H1 (cell line): Measurements from ENCODE around the gene ZFAND3. TPM values are rescaled to one million over a fixed set of nuclear protein-coding genes. Genes with fewer than 3 reads are reported as not detected.

ENCODE experiments used
- CTCF ChIA-PET: fragments of 300-600 bp; sonication (Branson Sonifier 250); formaldehyde crosslinking; loops from one replicate; lab custom pipeline; 2021; ENCODE audit not compliant: partially characterized antibody; lab: Charles Lee
- POLR2A ChIA-PET: fragments of 300-600 bp; sonication (Branson Sonifier 250); formaldehyde crosslinking; loops from one replicate; lab custom pipeline; 2021; ENCODE audit warnings: inconsistent platforms; ENCODE audit not compliant: partially characterized antibody; lab: Charles Lee
- DNase-seq, 2 experiments: peaks; one replicate each; pipeline versions ENCODE4 v3.0.0 to v3.0.0-alpha.2; 2010 to 2022; ENCODE audit warnings: low spot score in 2 of 2, low read depth in 1 of 2, mixed read lengths in 1 of 2
- FAIRE-seq: peaks from 2 replicates; lab custom pipeline; 2011; peaks lifted over from hg19 to GRCh38; lab: Jason Lieb, UNC
- H2AFZ ChIP-seq: 2 replicates; pipeline ENCODE4 v1.8.1; 2012; ENCODE audit warnings: low read length, inconsistent platforms
- H2AK5ac ChIP-seq: 2 replicates; pipeline ENCODE4 v1.6.1; 2013; ENCODE audit warnings: low read depth, low read length
- H2BK120ac ChIP-seq: replicated peaks from 2 replicates; pipeline ENCODE3; 2013; ENCODE audit warnings: low read depth, low read length, inconsistent platforms
- H2BK12ac ChIP-seq: 2 replicates; pipeline ENCODE4 v1.6.1; 2013; ENCODE audit warnings: low read depth, low read length
- H2BK15ac ChIP-seq: 2 replicates; pipeline ENCODE4 v1.6.1; 2013; ENCODE audit warnings: low read length
- H2BK20ac ChIP-seq: 2 replicates; pipeline ENCODE4 v1.6.1; 2013; ENCODE audit warnings: low read length
- H2BK5ac ChIP-seq: 2 replicates; pipeline ENCODE4 v1.6.1; 2013; ENCODE audit warnings: low read depth, low read length
- H3K14ac ChIP-seq: 2 replicates; pipeline ENCODE4 v1.6.1; 2013; ENCODE audit warnings: inconsistent platforms; ENCODE audit not compliant: insufficient read length
- H3K18ac ChIP-seq: 2 replicates; pipeline ENCODE4 v1.6.1; 2013; ENCODE audit warnings: low read length; ENCODE audit errors: extremely low read depth
- H3K23ac ChIP-seq: 2 replicates; pipeline ENCODE4 v1.6.1; 2013; ENCODE audit warnings: inconsistent platforms; ENCODE audit not compliant: insufficient read length
- H3K23me2 ChIP-seq: 2 replicates; pipeline ENCODE4 v1.6.1; 2013; ENCODE audit warnings: low read depth, low read length
- H3K27ac ChIP-seq: 2 replicates; pipeline ENCODE4 v1.6.1; 2011; ENCODE audit warnings: low read depth, low read length, inconsistent platforms
- H3K27me3 ChIP-seq, 4 experiments: replicated peaks in 1 of 4; 1 replicate in 1 of 4; 2 replicates in 3 of 4; pipeline versions ENCODE4 v1.6.1 to v1.8.1; 2011 to 2013; ENCODE audit warnings: low read length in 3 of 4, mild to moderate bottlenecking in 3 of 4, inconsistent platforms in 2 of 4, mixed read lengths in 2 of 4, moderate library complexity in 1 of 4; ENCODE audit not compliant: control insufficient read depth in 3 of 4, insufficient read depth in 3 of 4; ENCODE audit errors: extremely low read depth in 1 of 4
- H3K36me3 ChIP-seq, 4 experiments: 2 replicates each; pipeline versions ENCODE4 v1.6.1 to v1.8.1; 2011 to 2013; ENCODE audit warnings: mild to moderate bottlenecking in 4 of 4, low read length in 3 of 4, moderate library complexity in 2 of 4, control low read depth in 1 of 4, inconsistent platforms in 1 of 4; ENCODE audit not compliant: insufficient read depth in 4 of 4, control insufficient read depth in 2 of 4
- H3K4ac ChIP-seq: replicated peaks from 2 replicates; pipeline ENCODE3; 2013; ENCODE audit warnings: low read length, low read depth, mixed read lengths, inconsistent platforms; ENCODE audit not compliant: insufficient read length
- H3K4me1 ChIP-seq, 4 experiments: replicated peaks in 1 of 4; 1 replicate in 1 of 4; 2 replicates in 3 of 4; pipeline versions ENCODE4 v1.6.1 to v1.8.1; 2011 to 2013; ENCODE audit warnings: low read length in 3 of 4, inconsistent platforms in 2 of 4, mixed read lengths in 1 of 4; ENCODE audit not compliant: insufficient read depth in 4 of 4, control insufficient read depth in 3 of 4
- H3K4me2 ChIP-seq, 2 experiments: 2 replicates each; pipeline versions ENCODE4 v1.6.1 to v1.8.1; 2011 to 2013; ENCODE audit warnings: low read depth in 2 of 2, low read length in 2 of 2, control low read depth in 1 of 2, inconsistent platforms in 1 of 2, mild to moderate bottlenecking in 1 of 2; ENCODE audit not compliant: insufficient read depth in 1 of 2
- H3K4me3 ChIP-seq, 4 experiments: fragments of 200-600, 300-600 bp in 1 of 4; sonication (generic), shearing (Covaris generic), sonication (Bioruptor Twin) in 1 of 4; 2 replicates each; pipeline versions ENCODE4 v1.5.1 to v1.8.1; 2011 to 2016; ENCODE audit warnings: low read length in 4 of 4, low read depth in 3 of 4, control low read depth in 2 of 4, inconsistent platforms in 2 of 4, mild to moderate bottlenecking in 2 of 4, mixed read lengths in 1 of 4, moderate library complexity in 1 of 4; ENCODE audit not compliant: insufficient read depth in 2 of 4; ENCODE audit errors: extremely low read depth in 1 of 4
- H3K56ac ChIP-seq: replicated peaks from 2 replicates; pipeline ENCODE3; 2013; ENCODE audit warnings: low read depth, mild to moderate bottlenecking, mixed read lengths, low read length, inconsistent platforms; ENCODE audit not compliant: insufficient read length
- H3K79me1 ChIP-seq: 2 replicates; pipeline ENCODE4 v1.6.1; 2013; ENCODE audit warnings: low read depth, low read length, control low read depth
- H3K79me2 ChIP-seq, 2 experiments: 2 replicates each; pipeline versions ENCODE4 v1.6.1 to v1.8.1; 2012 to 2013; ENCODE audit warnings: low read length in 2 of 2, mild to moderate bottlenecking in 2 of 2, inconsistent platforms in 1 of 2; ENCODE audit not compliant: insufficient read depth in 2 of 2, control insufficient read depth in 1 of 2
- H3K9ac ChIP-seq, 4 experiments: replicated peaks in 1 of 4; 1 replicate in 1 of 4; 2 replicates in 3 of 4; pipeline versions ENCODE4 v1.6.1 to v1.8.1; 2011 to 2013; ENCODE audit warnings: low read depth in 3 of 4, low read length in 3 of 4, control low read depth in 2 of 4, mild to moderate bottlenecking in 2 of 4, moderate library complexity in 2 of 4, inconsistent platforms in 1 of 4; ENCODE audit errors: extremely low read depth in 1 of 4
- H3K9me3 ChIP-seq, 2 experiments: 2 replicates each; pipeline versions ENCODE4 v1.6.1 to v1.8.1; 2012 to 2013; ENCODE audit warnings: mild to moderate bottlenecking in 2 of 2, moderate library complexity in 2 of 2, control low read depth in 1 of 2, inconsistent platforms in 1 of 2, low read depth in 1 of 2, low read length in 1 of 2, mixed read lengths in 1 of 2; ENCODE audit not compliant: insufficient read depth in 2 of 2
- H4K20me1 ChIP-seq, 2 experiments: replicated peaks in 1 of 2; 2 replicates each; pipeline versions ENCODE3 to v1.8.1; 2011 to 2013; ENCODE audit warnings: inconsistent platforms in 2 of 2, low read length in 2 of 2, mild to moderate bottlenecking in 1 of 2; ENCODE audit not compliant: insufficient read depth in 2 of 2, control insufficient read depth in 1 of 2
- H4K5ac ChIP-seq: 2 replicates; pipeline ENCODE4 v1.6.1; 2013; ENCODE audit warnings: low read length, low read depth, mixed read lengths, inconsistent platforms; ENCODE audit not compliant: insufficient read length
- H4K8ac ChIP-seq: 2 replicates; pipeline ENCODE4 v1.8.0; 2013; ENCODE audit warnings: mild to moderate bottlenecking, moderate library complexity, low read length, inconsistent platforms; ENCODE audit not compliant: insufficient read depth; ENCODE audit errors: extremely low read depth
- H4K91ac ChIP-seq: replicated peaks from 2 replicates; pipeline ENCODE3; 2013; ENCODE audit warnings: low read length, mixed read lengths, inconsistent platforms; ENCODE audit not compliant: insufficient read length
- CBX8 ChIP-seq: fragments of 300-800, 300-1000 bp; sonication (generic); IDR thresholded peaks from 2 replicates; pipeline ENCODE4 v1.7.1; 2016; ENCODE audit warnings: low read depth, low read length, borderline replicate concordance
- CTBP2 ChIP-seq: IDR thresholded peaks from 2 replicates; pipeline ENCODE4 v1.7.0; 2011; ENCODE audit warnings: borderline replicate concordance, mild to moderate bottlenecking, moderate library complexity, mixed read lengths, low read length; ENCODE audit not compliant: insufficient read depth, insufficient read length
- POLR2A ChIP-seq, 2 experiments: IDR thresholded peaks; 1 replicate in 1 of 2; 2 replicates in 1 of 2; pipeline ENCODE4 v1.6.1; 2011; ENCODE audit warnings: low read depth in 2 of 2, low read length in 2 of 2, mild to moderate bottlenecking in 2 of 2; ENCODE audit errors: control extremely low read depth in 1 of 2
- RAD21 ChIP-seq, 2 experiments: IDR thresholded peaks in 1 of 2; conservative IDR thresholded peaks in 1 of 2; 2 replicates each; pipeline ENCODE4 v1.6.1; 2011; ENCODE audit warnings: low read depth in 2 of 2, low read length in 2 of 2, improper control_type of control experiment in 1 of 2, inconsistent platforms in 1 of 2, mild to moderate bottlenecking in 1 of 2, moderate library complexity in 1 of 2
- RNF2 ChIP-seq: fragments of 200-900, 300-1000 bp; sonication (generic); IDR thresholded peaks from 2 replicates; pipeline ENCODE4 v1.7.1; 2016; ENCODE audit warnings: borderline replicate concordance, low read depth, mild to moderate bottlenecking, antibody characterized with exemption, low read length; ENCODE audit not compliant: poor library complexity, severe bottlenecking; ENCODE audit errors: missing control alignments
- WGBS, 2 experiments: shearing (Covaris generic) in 1 of 2; methylation state at CpG; one replicate each; pipeline versions ENCODE4 v1.1.6 to v1.1.7; 2013 to 2015; ENCODE audit warnings: low lambda C conversion rate in 2 of 2, mixed read lengths in 2 of 2, inconsistent platforms in 1 of 2, low coverage in 1 of 2, missing lambda C conversion rate in 1 of 2; ENCODE audit not compliant: insufficient replicate concordance in 2 of 2, insufficient coverage in 1 of 2, insufficient read length in 1 of 2; ENCODE audit errors: extremely low coverage in 1 of 2, missing lambda C conversion rate in 1 of 2; 5-methylcytosine and 5-hydroxymethylcytosine counted together
- polyA plus RNA-seq, 7 experiments: library from polyadenylated mRNA; depleted of rRNA in 3 of 7; stranded (reverse) in 5 of 7; unstranded in 2 of 7; fragments of >200 nt in 5 of 7; fragments of 200-250 nt in 2 of 7; gene quantifications; 1 replicate in 5 of 7; 2 replicates in 1 of 7; 4 replicates in 1 of 7; pipeline versions ENCODE4 v1.2.1 to v1.2.3, GENCODE V29; 2011 to 2013; ENCODE audit warnings: missing spikeins in 2 of 7, mixed read lengths in 2 of 7
- total RNA-seq: library from RNA; stranded (reverse); fragmentation: NEBNext Ultra II Directional; extraction: Animal tissue kit (Norgen Biotek cat#: 25700); gene quantifications from 2 replicates; pipeline ENCODE4 v1.2.1, GENCODE V29; 2021

ZFAND3 gene
- total and polyA plus RNA-seq, 2 of the 8 experiments (the other 6 are each of a cell fraction or from before 2014, with no cell fraction given) = 13.0 to 51.3 TPM

DNA sequence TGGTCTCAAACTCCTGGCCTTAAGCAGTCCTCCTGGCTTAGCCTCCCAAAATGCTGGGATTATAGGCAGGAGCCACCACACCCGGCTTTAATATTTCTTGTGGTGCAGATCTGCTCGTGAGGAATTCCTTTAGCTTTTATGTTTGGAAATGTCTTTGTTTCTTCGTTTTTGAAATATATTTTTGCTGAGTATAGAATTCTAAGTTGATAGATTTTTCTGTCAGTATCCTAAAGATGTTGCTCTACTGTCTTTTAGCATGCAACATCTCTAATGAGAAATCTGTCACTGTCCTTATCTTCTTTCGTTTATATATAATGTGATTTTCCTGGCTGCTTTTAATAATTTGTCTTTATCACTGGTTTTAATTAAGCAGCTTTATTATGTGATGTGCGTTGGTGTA is 75.1 kb downstream of the ZFAND3 start:
- H3K14ac ChIP-seq = no peak overlapping the region
- no peak overlapping the region for H3K27ac ChIP-seq
- 93 to 100% methylated on average over 1 to 5 of the region's 5 CpGs for WGBS, 2 experiments
- H3K23me2 ChIP-seq = no peaks in the 10 kb centered on the region
- ChIA-PET POLR2A (no interaction called here), CTCF (interaction anchor here (0.8 kb wide), 1 partner anchor 152 kb away, joined by 3 read pairs; no protein-coding TSS in a partner anchor)
- FAIRE-seq (no peak), DNase-seq (no peak)
- no peak overlapping the region for H3K56ac ChIP-seq
- H2AK5ac ChIP-seq = no peak overlapping the region
- H2BK20ac ChIP-seq = no peak overlapping the region
- H3K4me1 ChIP-seq = peaks cover 0 to 5% (median 1%) of the 10 kb centered on the region in 4 experiments; a peak in 2 of 7 replicates
- H2BK12ac ChIP-seq = no peak overlapping the region
- no peak overlapping the region for H3K4me3 ChIP-seq
- no peak overlapping the region for H3K18ac ChIP-seq
- no peak overlapping the region for H2BK15ac ChIP-seq
- TF ChIP-seq CBX8 = no peak
- no peak for TF ChIP-seq RAD21 (IDR thresholded peaks at IDR 0.05 in 1 of 2, conservative IDR thresholded peaks at IDR 0.05 in 1 of 2; ENCODE audit: low read depth in 2 of 2, low read length in 2 of 2)
- no peak for TF ChIP-seq CTBP2
- TF ChIP-seq POLR2A (IDR thresholded peaks at IDR 0.05; ENCODE audit: control extremely low read depth in 1 of 2, low read depth in 2 of 2, low read length in 2 of 2) = no peak
- no peak for TF ChIP-seq RNF2
- H2BK5ac ChIP-seq = no peak overlapping the region
- no peak overlapping the region for H3K9ac ChIP-seq
- no peak overlapping the region for H4K5ac ChIP-seq
- no peak overlapping the region for H4K8ac ChIP-seq
- H4K91ac ChIP-seq = no peak overlapping the region
- H3K23ac ChIP-seq = no peak overlapping the region
- no peaks in the 10 kb centered on the region for H3K36me3 ChIP-seq
- no peak overlapping the region for H2AFZ ChIP-seq
- H3K79me2 ChIP-seq = peaks cover 0 to 55% of the 10 kb centered on the region in 2 experiments; a peak in 3 of 4 replicates
- no peaks in the 10 kb centered on the region for H3K9me3 ChIP-seq
- H3K4ac ChIP-seq = no peak overlapping the region
- no peak overlapping the region for H2BK120ac ChIP-seq
- H3K4me2 ChIP-seq = no peak overlapping the region
- no peaks in the 10 kb centered on the region; the same call in 1 of the 2 replicates for H3K79me1 ChIP-seq
- peaks cover 1 to 2% of the 10 kb centered on the region in 2 experiments for H4K20me1 ChIP-seq
- no peaks in the 10 kb centered on the region for H3K27me3 ChIP-seq
